Measurements from ENCODE around the gene COX5A.

COX5A gene

GRCh38 chr15:74978503-74978902 is 40.6 kb upstream of the COX5A start:
- Histone ChIP-seq H3K9me2 (replicated peaks; ENCODE audit: low read depth, low read length) (no peaks in the 10 kb centered on the region), H3K9ac (ENCODE audit: low read depth, low read length, poor library complexity, severe bottlenecking) (no peak overlapping the region), H3K27me3 (ENCODE audit: insufficient read depth, low read length, poor library complexity, severe bottlenecking) (no peaks in the 10 kb centered on the region), H3K4me1 (ENCODE audit: insufficient read depth, low read length, poor library complexity, severe bottlenecking) (no peaks in the 10 kb centered on the region), H4K20me1 (ENCODE audit: insufficient read depth, low read length, poor library complexity, severe bottlenecking) (no peaks in the 10 kb centered on the region), H3F3A (ENCODE audit: low read depth) (no peaks in the 10 kb centered on the region), H3K79me2 (ENCODE audit: insufficient read depth, low read length) (no peaks in the 10 kb centered on the region), H3K4me2 (ENCODE audit: low read depth, low read length, poor library complexity, severe bottlenecking) (no peak overlapping the region), H3K9me3 (ENCODE audit: insufficient read depth, low read depth, low read length) (no peaks in the 10 kb centered on the region), H2AFZ (ENCODE audit: low read length) (no peak overlapping the region), H3K36me3 (ENCODE audit: insufficient read depth, low read length) (no peaks in the 10 kb centered on the region), H3K4me3 (ENCODE audit: low read length, poor library complexity, severe bottlenecking) (no peak overlapping the region)
- TF ChIP-seq EZH2phosphoT487 (IDR thresholded peaks at IDR 0.05; ENCODE audit: borderline replicate concordance) (no peak), CTCF (conservative IDR thresholded peaks at IDR 0.05; ENCODE audit: low read length) (no peak)

- Histone ChIP-seq H3K9me3 (ENCODE audit: insufficient read depth, low read depth, low read length) (no peaks in the 10 kb centered on the region), H3F3A (ENCODE audit: low read depth) (no peaks in the 10 kb centered on the region), H3K4me3 (ENCODE audit: low read length, poor library complexity, severe bottlenecking) (no peak overlapping the region), H3K9me2 (replicated peaks; ENCODE audit: low read depth, low read length) (no peaks in the 10 kb centered on the region), H3K9ac (ENCODE audit: low read depth, low read length, poor library complexity, severe bottlenecking) (no peak overlapping the region), H3K4me1 (ENCODE audit: insufficient read depth, low read length, poor library complexity, severe bottlenecking) (no peaks in the 10 kb centered on the region), H3K36me3 (ENCODE audit: insufficient read depth, low read length) (no peaks in the 10 kb centered on the region), H3K4me2 (ENCODE audit: low read depth, low read length, poor library complexity, severe bottlenecking) (no peak overlapping the region), H3K79me2 (ENCODE audit: insufficient read depth, low read length) (no peaks in the 10 kb centered on the region), H3K27me3 (ENCODE audit: insufficient read depth, low read length, poor library complexity, severe bottlenecking) (no peaks in the 10 kb centered on the region), H2AFZ (ENCODE audit: low read length) (no peak overlapping the region), H4K20me1 (ENCODE audit: insufficient read depth, low read length, poor library complexity, severe bottlenecking) (no peaks in the 10 kb centered on the region)
- TF ChIP-seq EZH2phosphoT487 (IDR thresholded peaks at IDR 0.05; ENCODE audit: borderline replicate concordance): no peak
- TF ChIP-seq CTCF (conservative IDR thresholded peaks at IDR 0.05; ENCODE audit: low read length): no peak
These were observed 40.2 kb upstream of the COX5A start for GRCh38 chr15:74978077-74978476.

GRCh38 chr15:74977599-74977998 is 39.7 kb upstream of the COX5A start:
- Histone ChIP-seq H3K4me2 (ENCODE audit: low read depth, low read length, poor library complexity, severe bottlenecking) (no peak overlapping the region), H3K9me2 (replicated peaks; ENCODE audit: low read depth, low read length) (no peaks in the 10 kb centered on the region), H3K36me3 (ENCODE audit: insufficient read depth, low read length) (no peaks in the 10 kb centered on the region), H3F3A (ENCODE audit: low read depth) (no peaks in the 10 kb centered on the region), H3K4me1 (ENCODE audit: insufficient read depth, low read length, poor library complexity, severe bottlenecking) (no peaks in the 10 kb centered on the region), H3K4me3 (ENCODE audit: low read length, poor library complexity, severe bottlenecking) (no peak overlapping the region), H3K79me2 (ENCODE audit: insufficient read depth, low read length) (no peaks in the 10 kb centered on the region), H4K20me1 (ENCODE audit: insufficient read depth, low read length, poor library complexity, severe bottlenecking) (no peaks in the 10 kb centered on the region), H2AFZ (ENCODE audit: low read length) (no peak overlapping the region), H3K27me3 (ENCODE audit: insufficient read depth, low read length, poor library complexity, severe bottlenecking) (no peaks in the 10 kb centered on the region), H3K9ac (ENCODE audit: low read depth, low read length, poor library complexity, severe bottlenecking) (no peak overlapping the region), H3K9me3 (ENCODE audit: insufficient read depth, low read depth, low read length) (no peaks in the 10 kb centered on the region)
- no peak for TF ChIP-seq CTCF (conservative IDR thresholded peaks at IDR 0.05; ENCODE audit: low read length)
- no peak for TF ChIP-seq EZH2phosphoT487 (IDR thresholded peaks at IDR 0.05; ENCODE audit: borderline replicate concordance)
